Activated gamma-delta T cell treated with Interleukin-2 at 50 U/mL for 16 hours (primary cell): Measurements from ENCODE around the gene ARHGAP4.

Experiments
- DNase-seq: peaks from one replicate; pipeline ENCODE4 v3.0.0-alpha.2; 2020

ARHGAP4 gene

GRCh38 chrX:153924149-153924861 lies 1.8 kb downstream of the ARHGAP4 start:
- DNase-seq, result no peak

GRCh38 chrX:153922932-153923857 lies 2.9 kb downstream of the ARHGAP4 start:
- no peak for DNase-seq

DNA sequence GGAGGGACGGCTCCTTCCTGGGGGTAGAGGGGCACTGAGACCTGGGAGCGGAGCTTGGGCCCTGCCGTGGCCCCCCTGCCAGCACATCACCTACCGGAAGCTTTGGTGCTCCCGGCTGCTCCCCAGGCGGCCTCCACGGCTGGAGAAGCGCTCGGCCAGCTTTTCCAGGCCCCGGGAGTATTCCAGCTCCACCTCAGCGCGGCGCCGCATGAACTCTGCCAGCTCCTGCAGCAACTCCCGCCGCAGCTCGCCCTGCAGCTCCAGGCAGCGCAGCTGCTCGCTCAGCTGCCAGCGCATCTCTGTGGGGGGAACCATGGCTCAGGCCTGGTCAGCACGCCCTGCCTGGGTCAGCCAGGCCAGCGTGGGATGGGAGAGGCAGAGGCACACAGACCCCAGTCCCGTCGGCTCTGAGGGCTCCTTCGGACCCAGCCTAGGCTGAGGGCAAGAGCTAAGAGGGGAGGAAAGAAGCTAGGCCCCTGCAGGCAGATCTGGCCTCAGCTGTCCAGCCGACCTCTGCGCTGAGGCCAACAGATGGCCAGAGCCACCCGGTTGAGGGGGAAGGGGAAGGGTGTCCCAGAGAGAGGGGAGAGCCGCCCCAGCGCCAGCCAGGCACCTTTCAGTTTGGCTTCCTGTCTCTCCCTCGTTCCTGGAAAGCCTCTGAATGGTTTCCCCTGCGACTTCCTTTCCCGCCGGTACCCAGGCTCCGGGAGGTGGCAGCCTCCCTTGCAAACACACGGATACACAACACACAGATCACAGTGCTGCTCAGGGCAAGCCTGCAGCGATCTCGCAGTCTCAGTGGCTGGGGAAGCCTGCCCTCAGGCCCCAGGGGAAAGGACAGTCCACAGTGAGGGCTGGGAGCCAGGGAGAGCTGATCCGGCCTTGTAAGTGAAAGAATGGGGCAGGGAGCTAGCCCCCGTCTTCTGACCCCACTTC lies 4.3 kb downstream of the ARHGAP4 start:
- no peak for DNase-seq

- no peak for DNase-seq
Observed at GRCh38 chrX:153921070-153921469, 5.0 kb downstream of the ARHGAP4 start.

- no peak for DNase-seq
Observed at GRCh38 chrX:153920546-153920945, 5.5 kb downstream of the ARHGAP4 start.

DNA sequence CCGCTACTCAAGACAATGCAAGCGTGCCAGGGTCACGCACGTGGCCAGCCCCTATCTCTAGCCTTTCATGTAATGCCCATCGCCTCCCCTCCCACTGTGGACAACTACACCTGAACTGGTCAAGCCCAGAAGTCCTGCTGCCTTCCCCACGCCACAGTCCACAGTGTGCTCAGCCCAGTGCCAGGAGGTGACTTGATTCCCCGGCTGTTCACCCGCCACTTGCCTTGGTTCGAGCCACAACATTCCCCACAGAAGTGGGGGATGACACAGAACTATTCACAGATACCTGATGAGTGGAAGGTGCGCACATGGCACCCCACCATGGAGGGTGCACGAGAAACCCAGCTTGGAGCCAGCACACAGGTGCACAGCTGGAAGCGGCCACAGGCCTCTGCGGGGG lies 6.8 kb downstream of the ARHGAP4 start:
- DNase-seq, result no peak

GRCh38 chrX:153917869-153918268 lies 8.2 kb downstream of the ARHGAP4 start:
- no peak for DNase-seq

DNA sequence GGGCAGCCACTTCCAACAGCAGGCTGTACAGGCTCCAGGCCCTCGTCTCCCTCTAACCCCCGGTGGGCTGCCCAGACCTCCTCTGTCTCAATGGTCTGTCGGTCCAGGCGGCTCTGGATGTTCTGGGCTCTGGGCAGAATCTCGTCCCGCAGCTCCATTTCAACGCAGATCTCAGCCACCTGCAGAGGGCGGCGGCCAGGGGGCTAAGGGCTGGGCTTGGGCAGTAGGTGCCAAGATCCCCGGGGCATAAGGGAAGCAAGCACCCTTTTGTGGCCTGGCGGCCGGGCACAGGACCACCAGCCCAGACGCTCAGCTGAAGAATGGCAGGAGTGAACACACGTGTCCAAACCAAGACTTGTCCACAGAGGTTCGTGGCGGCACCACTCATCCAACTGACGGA lies 12.4 kb downstream of the ARHGAP4 start:
- no peak for DNase-seq

DNA sequence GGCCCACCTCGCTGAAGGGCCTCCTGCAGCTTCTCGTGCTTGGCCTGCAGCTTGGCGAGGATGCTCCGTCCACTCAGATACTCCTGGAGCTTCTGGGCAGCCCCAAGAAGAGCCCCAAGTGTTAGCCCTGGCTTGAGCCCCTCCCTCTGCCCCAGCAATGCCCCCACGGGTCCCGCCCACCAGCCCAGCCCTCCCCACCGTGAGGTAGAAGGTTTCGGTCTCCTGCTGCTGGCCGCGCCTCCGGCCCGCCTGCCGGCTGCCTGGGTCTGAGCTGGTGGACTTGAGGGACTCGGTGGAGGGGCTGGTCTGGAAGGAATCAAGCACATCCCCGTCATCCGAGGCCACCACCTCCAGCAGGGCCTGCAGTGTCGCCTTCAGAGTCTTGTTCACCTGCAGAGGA lies 12.9 kb downstream of the ARHGAP4 start:
- no peak for DNase-seq

- DNase-seq, result no peak
Observed at GRCh38 chrX:153911798-153912197, 14.3 kb downstream of the ARHGAP4 start.

DNA sequence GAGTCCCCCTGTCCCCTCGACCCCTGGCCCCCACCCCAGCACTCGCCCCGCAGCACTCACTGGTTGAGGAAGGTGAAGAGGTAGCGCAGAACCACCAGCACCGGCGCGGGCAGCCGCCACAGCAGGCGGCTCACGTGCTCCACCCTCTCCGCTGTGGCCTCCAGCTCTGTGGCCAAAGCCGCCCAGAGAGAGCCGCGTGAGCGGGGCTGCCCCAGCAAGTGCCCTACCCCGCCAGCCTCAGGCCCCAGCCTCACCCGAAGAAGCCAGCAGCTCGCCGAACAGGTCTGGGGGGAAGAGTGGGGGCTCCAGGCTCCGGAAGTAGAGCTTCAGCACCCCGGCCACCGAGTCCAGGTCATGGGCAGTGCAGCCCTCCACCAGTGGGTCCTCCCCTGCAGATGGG lies 15.6 kb downstream of the ARHGAP4 start:
- DNase-seq, result no peak

GRCh38 chrX:153909980-153910360 lies 16.1 kb downstream of the ARHGAP4 start:
- no peak for DNase-seq

DNA sequence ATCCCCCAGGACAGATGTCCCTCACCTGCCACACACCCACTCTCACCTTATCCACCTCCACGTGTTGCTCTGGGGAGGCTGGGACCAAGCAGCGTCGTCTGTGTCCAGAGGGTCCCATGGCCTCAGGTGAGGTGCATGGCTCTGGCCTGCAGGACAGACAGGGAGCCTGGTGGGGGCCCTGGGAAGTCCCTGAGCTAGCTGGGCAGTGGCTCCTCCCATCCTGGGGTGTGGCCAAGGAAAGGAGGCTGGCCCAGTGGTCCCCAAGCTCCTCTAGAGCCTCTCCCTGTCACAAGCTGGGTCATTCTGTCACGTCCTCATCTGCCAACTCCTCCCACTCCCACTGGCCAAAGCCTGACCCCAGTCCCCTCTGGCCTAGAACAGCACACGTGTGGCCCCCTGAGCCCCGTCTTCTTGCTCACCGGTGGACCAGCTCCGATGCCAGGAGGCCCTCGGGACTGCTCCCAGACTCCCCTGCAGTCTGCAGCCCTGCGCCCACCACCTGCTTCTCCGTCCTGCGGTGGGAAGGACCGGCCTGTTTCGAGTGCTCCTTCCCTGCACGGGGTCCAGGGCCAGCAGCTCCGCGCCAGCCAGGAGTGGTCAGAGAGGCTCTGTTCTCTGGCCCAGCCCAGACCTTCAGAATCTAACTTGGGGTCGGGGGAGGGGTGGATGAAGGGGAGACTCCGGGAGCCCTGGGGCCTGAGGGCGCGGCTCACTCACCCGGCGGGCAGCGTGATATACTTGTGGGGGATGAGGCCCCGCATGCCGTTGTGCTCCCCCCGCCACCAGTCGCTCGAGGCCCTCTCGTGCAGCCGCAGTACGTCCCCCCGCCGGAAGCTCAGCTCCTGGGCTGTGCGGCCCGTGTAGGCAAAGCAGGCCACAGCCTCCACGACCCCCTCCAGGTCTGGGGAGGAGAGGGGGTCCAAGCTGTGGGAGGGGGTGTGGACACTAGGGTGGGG lies 16.8 kb downstream of the ARHGAP4 start:
- DNase-seq, result no peak

- no peak for DNase-seq
Observed at GRCh38 chrX:153908219-153908860, 17.7 kb downstream of the ARHGAP4 start.

- no peak for DNase-seq
Observed at GRCh38 chrX:153907456-153907855, 18.6 kb downstream of the ARHGAP4 start.

- DNase-seq, result no peak
Observed at GRCh38 chrX:153906126-153906917, 19.7 kb downstream of the ARHGAP4 start.

- DNase-seq, result no peak
Observed at GRCh38 chrX:153905481-153906095, 20.5 kb downstream of the ARHGAP4 start.

- DNase-seq, result no peak
Observed at GRCh38 chrX:153903991-153904957, 21.8 kb downstream of the ARHGAP4 start, which contains the start of gene AVPR2. Gene AVPR2 (plus strand): TSS chrX:153904673. CDS start chrX:153905146, 473 bp downstream.
